Activated CD8-positive, alpha-beta memory T cell treated with anti-CD3 and anti-CD28 coated beads for 36 hours (primary cell): Measurements from ENCODE around the gene UNG. TPM values are rescaled to one million over a fixed set of nuclear protein-coding genes. Genes with fewer than 3 reads are reported as not detected.
"Not testable (repeated sequence)": the region's sequence is repeated elsewhere in the genome, so short reads cannot be mapped to it uniquely, and the experiment has no call there.

Experiments used
- CTCF ChIA-PET: fragments of 350-600 bp; sonication (Branson Sonifier 250); formaldehyde crosslinking; loops from one replicate; lab custom pipeline; 2021; ENCODE audit warnings: antibody characterized with exemption; lab: Charles Lee
- POLR2A ChIA-PET: fragments of 350-600 bp; sonication (Branson Sonifier 250); formaldehyde crosslinking; loops from one replicate; lab custom pipeline; 2021; ENCODE audit warnings: antibody characterized with exemption; lab: Charles Lee
- total RNA-seq, 2 experiments: library from RNA; stranded (reverse); gene quantifications; one replicate each; pipeline ENCODE4 v1.2.3, GENCODE V29; 2021

Gene UNG
- total RNA-seq, 2 experiments from 2014 or later: 96.7 to 106 TPM

DNA sequence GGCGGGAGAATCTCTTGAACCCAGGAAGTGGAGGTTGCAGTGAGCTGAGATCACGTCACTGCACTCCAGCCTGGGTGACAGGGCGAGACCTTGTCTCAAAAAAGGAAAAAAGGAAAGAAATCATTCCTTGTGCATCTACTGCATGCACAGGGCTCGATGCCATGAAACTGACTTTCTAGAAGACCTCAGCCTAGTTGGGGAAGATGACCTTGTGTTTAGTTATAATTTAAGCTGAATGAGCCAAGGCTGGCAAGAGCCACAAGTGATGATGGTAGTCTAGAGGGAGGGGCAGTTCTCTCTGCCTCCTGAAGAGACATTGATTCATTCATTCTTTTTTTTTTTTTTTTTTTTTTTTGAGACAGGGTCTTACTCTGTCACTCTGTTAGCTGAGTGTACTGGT is 43.2 kb downstream of the UNG start:
- CTCF ChIA-PET: interaction anchor here (0.6 kb wide), 1 partner anchor 122 kb away, joined by 3 read pairs; no protein-coding TSS in a partner anchor
- POLR2A ChIA-PET: no interaction called here

DNA sequence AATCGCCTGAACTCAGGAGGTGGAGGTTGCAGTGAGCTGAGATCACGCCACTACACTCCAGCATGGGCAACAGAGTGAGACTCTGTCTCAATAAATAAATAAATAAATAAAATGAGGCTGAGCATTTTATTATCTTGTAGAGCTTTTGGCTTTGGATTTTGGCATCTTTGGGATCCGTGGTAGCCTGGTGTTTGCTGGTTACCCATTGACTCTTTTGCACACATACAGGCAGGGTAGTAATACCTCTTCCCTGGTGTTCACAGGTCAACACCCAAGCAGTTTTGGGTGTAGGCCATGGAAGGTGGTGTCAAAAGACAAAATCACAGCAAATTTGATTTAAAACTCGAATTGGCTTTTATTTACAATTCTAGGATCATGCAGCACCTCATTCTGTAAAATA is 46.8 kb downstream of the UNG start:
- ChIA-PET POLR2A (interaction anchor here (1.3 kb wide), 1 partner anchor 11 kb away, joined by 4 read pairs; no protein-coding TSS in a partner anchor), CTCF (interaction anchor here (0.6 kb wide), 1 partner anchor 12 kb away, joined by 4 read pairs; no protein-coding TSS in a partner anchor)

DNA sequence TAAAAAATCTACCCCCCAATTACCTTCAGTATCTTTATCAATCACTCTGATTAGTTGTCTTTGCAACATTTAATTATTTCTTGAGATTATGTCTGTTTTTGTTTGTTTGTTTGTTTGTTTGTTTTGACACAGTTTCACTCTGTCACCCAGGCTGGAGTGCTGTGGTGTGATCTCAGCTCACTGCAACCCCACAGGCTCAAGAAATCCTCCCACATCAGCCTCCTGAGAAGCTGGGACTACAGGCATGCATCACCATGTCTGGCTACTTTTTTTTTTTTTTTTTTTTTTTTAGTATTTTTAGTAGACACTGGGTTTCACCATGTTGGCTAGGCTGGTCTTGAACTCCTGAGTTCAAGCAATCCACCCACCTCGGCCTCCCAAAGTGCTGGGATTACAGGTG is 49.7 kb downstream of the UNG start:
- POLR2A ChIA-PET, CTCF ChIA-PET: not testable (repeated sequence)

DNA sequence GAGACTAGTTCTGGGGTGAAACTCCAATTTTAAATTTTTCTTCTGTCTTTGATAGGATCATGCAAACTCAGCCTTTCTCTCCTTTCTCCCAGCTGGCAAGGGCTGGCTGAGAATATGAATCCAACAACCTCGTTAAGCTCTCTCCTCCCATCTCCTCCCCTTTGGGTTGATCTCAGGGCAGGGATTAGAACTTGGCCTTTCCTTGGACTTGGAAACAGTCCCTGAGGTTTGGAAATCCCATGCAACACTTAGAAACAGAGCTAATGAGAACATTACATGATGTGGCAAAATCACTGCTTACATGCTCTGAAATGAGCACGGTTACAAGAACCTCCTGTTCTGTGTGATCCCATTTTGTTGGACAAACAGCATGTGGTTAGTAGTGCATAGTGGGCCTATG is 50.6 kb downstream of the UNG start:
- CTCF ChIA-PET: interaction anchor here (1.1 kb wide), 1 partner anchor 9 kb away, joined by 3 read pairs; no protein-coding TSS in a partner anchor
- POLR2A ChIA-PET: no interaction called here

DNA sequence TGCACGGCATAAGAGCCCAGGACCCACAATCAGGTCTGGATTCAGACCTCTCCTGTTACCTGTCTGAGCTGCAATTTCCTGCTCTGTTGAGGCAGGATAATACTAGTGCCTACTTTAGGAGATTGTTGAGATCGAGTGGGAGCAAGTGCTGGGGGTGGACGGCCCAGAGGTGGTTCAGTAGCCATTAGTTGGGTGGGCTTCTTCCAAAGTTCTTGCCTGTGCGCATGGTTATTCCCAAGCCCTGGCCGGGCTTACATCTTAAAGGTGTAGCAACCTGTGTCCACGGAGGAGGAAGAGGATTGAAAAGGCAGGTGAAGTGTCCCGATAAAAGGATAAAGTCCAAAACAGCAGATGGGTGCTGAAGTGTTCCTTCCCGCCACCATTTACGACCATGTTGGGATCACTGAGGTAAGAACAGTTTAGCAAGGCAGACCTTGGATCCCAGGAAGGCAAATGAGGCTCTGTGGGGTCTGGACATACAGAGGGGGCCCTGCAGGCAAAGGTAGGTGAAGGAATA is 52.8 kb downstream of the UNG start:
- POLR2A ChIA-PET: no interaction called here
- CTCF ChIA-PET: no interaction called here

DNA sequence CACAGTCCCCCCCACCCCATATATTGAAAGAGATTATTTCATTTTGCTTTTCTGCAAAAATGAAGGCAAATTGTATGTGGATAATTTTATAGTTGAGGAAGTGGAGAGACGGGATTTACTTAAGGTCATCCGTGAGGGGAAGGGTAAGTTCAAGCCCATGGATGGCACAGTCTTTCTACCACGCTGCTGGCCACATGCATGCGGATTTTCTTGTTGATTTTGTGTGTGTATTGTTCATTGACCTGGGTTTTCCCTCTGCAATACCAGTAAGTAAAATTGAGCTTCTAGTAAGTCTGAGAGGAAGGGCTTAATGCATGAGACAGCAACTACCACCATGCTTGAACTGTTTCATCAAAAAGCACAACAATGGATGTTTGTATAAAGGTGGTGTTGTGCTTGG is 54.1 kb downstream of the UNG start:
- ChIA-PET POLR2A (no interaction called here), CTCF (no interaction called here)

DNA sequence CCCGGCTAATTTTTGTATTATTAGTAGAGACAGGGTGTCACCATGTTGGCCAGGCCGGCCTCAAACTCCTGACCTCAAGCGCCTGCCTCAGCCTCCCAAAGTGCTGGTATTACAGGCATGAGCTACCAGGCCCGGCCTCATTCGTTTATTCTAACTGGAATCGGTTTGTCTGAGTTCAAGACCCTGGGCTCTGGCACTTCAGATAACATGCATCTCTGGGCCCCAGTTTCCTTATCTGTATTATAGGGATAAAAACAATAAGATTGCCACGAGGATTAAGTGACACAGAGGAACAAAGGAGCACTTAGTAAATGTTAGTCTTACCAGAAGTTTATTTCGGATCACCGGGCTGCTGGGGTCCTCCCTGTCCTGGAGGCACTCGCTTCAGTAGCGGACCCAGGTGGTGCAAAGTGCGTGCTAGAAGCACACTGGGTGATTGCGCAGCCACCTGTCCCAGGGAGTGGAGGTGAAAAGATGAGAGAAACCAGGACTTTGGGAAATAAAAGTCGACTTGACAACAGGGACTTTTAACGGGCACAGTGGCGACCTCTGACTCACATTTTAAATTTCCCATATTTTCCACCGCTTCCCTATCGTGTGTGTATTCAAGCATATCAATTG is 56.5 kb downstream of the UNG start:
- POLR2A ChIA-PET: interaction anchor here (1.4 kb wide), 1 partner anchor 10 kb away, joined by 4 read pairs; no protein-coding TSS in a partner anchor
- CTCF ChIA-PET: interaction anchor here (0.8 kb wide), 1 partner anchor 233 kb away, joined by 3 read pairs; no protein-coding TSS in a partner anchor

DNA sequence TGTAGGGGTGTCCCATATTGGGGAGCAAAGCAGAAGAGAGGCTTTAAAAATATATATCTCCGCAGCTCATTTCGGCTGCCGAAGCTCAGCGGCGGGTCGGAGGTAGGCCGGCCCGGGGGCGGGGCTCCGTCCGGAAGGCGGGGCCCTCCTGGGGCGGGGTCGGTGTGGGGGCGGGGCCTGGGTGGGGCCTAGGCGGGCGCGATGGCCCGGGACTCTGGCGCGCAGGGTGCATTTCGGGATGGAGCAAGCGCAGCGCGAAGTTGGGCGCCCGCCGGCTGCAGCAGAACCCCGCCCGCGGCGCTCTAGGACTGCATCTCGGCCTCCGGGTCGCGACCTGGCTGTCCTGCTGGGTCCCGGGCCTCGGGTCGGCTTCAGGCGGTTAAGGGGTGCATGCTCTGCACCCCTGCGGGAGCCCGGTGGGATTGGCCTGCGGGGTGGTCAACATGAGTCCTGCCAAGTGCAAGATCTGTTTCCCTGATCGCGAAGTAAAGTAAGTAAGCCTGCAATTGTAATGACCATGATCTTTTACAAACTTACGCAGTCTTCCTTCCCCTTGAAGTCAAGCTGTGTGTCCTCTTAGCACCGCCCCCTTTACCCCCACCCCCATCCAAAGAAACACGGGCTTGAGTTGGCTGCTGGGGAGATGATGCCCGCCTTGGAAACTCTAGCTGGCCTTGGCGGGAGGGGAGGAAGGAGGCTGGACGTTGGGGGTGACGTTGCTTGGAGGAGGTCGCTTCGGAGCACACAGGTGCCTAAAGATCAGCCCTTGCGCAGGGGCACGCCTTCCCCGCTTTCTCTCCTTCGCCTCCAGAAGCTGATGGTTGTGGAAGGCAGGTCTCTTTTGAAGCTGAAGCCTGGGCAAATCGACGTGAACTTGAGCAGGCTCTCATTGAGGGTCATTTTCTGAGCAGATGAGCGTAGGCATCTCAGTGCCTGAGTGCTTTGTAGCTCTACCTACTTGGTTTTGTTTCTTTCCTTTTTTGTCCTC is 57.3 kb downstream of the UNG start:
- POLR2A ChIA-PET: interaction anchor here (0.5 to 1.4 kb wide), 5 partner anchors 11 to 1479 kb away, joined by 3 to 5 read pairs (median 4); no protein-coding TSS in a partner anchor
- CTCF ChIA-PET: interaction anchor here (0.7 kb wide), 1 partner anchor 19 kb away, joined by 3 read pairs; no protein-coding TSS in a partner anchor

DNA sequence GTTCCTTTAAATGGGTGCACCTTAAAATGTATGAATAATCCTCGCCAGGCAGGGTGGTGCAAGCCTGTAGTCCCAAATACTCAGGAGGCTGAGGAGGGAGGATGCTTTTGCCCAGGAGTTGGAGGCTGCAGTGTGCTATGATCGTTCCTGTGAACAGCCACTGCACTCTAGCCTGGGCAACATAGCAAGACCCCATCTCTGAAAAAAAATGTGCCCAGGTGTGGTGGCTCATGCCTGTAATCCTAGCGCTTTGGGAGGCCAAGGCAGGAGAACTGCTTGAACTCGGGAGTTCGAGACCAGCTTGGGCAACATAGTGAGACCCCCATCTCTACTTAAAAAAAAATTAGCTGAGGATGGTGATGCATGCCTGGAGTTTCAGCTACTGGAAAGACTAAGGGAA is 58.6 kb downstream of the UNG start:
- POLR2A ChIA-PET: no interaction called here
- CTCF ChIA-PET: no interaction called here

DNA sequence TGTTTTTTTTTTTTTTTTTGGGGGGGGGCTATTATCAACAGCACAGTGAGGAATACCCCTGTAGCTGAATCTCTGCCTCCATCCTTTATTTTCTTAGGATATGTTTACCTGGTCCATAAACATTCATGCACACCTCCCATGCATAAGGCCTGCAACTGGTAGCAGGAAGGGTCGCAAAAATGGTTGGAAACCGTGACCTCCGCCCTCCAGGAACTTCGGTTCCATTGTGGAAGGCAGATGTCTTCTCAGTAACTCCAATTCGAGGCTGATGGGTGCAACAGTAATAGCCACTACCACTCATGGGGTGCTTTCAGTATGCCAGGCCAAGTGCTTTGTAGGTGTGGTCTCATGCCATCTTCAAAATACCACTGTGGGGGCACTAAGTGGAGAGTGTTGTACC is 59.2 kb downstream of the UNG start:
- POLR2A ChIA-PET: no interaction called here
- CTCF ChIA-PET: interaction anchor here (0.7 kb wide), 1 partner anchor 13 kb away, joined by 4 read pairs; no protein-coding TSS in a partner anchor

DNA sequence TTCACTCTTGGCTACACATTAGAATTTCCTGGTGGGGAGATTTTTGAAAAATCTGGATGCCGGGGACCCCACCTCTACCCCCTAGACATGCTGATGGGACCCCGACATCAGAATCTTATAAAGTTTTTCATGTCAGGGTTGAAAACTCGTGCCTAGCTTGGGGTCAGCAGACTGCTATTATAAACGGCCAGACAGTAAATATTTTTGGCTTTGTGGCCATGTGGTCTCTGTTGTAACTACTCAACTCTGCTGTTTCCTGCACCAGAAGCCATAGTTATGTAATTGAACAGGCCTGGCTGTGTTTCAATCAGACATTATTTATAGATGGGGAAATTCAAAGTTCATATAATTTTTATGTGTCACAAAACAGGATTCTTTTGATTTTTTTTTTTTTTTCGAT is 60.6 kb downstream of the UNG start:
- ChIA-PET CTCF (no interaction called here), POLR2A (no interaction called here)

DNA sequence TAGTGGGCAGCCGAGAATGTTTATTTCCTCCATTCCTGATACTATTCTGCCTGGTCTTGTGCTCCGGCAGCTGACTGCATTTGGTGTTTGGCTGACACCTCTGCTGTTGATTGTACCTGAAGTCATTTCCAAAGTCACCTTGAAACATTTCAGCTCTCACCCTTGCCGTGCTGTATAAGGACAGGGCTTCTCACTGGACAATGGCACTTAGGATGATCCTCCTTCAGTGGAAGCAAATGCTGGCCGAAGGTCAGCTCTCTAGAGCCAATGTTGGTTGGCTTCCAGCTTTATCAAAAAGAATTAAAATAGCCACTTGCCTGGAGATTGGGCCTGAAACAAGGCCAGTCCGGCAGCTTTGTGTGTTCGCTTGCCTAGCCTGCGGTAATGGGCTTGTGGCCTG is 63.0 kb downstream of the UNG start:
- CTCF ChIA-PET: no interaction called here
- POLR2A ChIA-PET: no interaction called here

Other genes with a start within 250 kb of the UNG start
- gene SSH1, start 240.0 kb upstream of the UNG start, total RNA-seq: 10 to 100 TPM; 37.1 to 43.1 TPM
- not detected for gene DAO, start 217.5 kb upstream of the UNG start, total RNA-seq
- not detected for gene SVOP, start 76.5 kb upstream of the UNG start, total RNA-seq
- gene USP30, start 45.0 kb upstream of the UNG start, total RNA-seq: 1 to 10 TPM; 7.5 to 8.5 TPM
- 10 to 100 TPM; 40.1 to 42.3 TPM for gene ALKBH2, start 4.1 kb upstream of the UNG start, total RNA-seq
- 1 to 10 TPM; 9.5 to 9.6 TPM for gene ACACB, start 19.0 kb downstream of the UNG start, total RNA-seq
- not detected for gene FOXN4, start 211.7 kb downstream of the UNG start, total RNA-seq